Frontal cortex (tissue), 4 donors: ENCODE measurements around the gene ANXA11. TPM values are rescaled to one million over a fixed set of nuclear protein-coding genes. Genes with fewer than 3 reads are reported as not detected.
"Not testable (repeated sequence)": the region's sequence is repeated elsewhere in the genome, so short reads cannot be mapped to it uniquely, and the experiment has no call there.

Experiments used
- DNase-seq, 2 donors: peaks; one replicate each; pipeline ENCODE4 v3.0.0; 2012; ENCODE audit warnings: low spot score in 2 of 2
- FAIRE-seq: peaks from 2 replicates; lab custom pipeline; 2012; peaks lifted over from hg19 to GRCh38; lab: Jason Lieb, UNC
- total RNA-seq: library from RNA; depleted of rRNA; stranded (reverse); fragments of >200 nt; gene quantifications from one replicate; pipeline ENCODE4 v1.2.3, GENCODE V29; 2014
- donor health status: control.
- donor health status: control.
- donor health status: control.

The ANXA11 gene
- total RNA-seq, 1 donor from 2014 or later = 2.0 TPM

GRCh38 chr10:80212535-80213115, 7.3 kb upstream of the ANXA11 start:
- not testable (repeated sequence) for FAIRE-seq, DNase-seq

GRCh38 chr10:80211786-80212185, 6.4 kb upstream of the ANXA11 start:
- no peak for DNase-seq
- FAIRE-seq = no peak

GRCh38 chr10:80210259-80210658, 4.9 kb upstream of the ANXA11 start:
- DNase-seq = no peak
- no peak for FAIRE-seq

- no peak for FAIRE-seq
- no peak for DNase-seq
Measured at GRCh38 chr10:80207768-80208370, 2.5 kb upstream of the ANXA11 start.

GRCh38 chr10:80206277-80206655, 929 bp upstream of the ANXA11 start:
- DNase-seq (no peak), FAIRE-seq (no peak)

- peak in 1 of 2 donors; percentile 35 for DNase-seq
Measured at GRCh38 chr10:80204677-80205476, 460 bp downstream of the ANXA11 start.

GRCh38 chr10:80203835-80204676, 1.3 kb downstream of the ANXA11 start:
- FAIRE-seq (no peak), DNase-seq (no peak)

More at GRCh38 chr10:80204677-80205476, 460 bp downstream of the ANXA11 start:
- no peak for FAIRE-seq

- DNase-seq (no peak), FAIRE-seq (no peak)
Measured at GRCh38 chr10:80202934-80203834, 2.2 kb downstream of the ANXA11 start.

GRCh38 chr10:80202530-80202929, 2.8 kb downstream of the ANXA11 start:
- FAIRE-seq, DNase-seq: not testable (repeated sequence)

- FAIRE-seq (no peak), DNase-seq (no peak)
Measured at GRCh38 chr10:80201608-80202141, 3.7 kb downstream of the ANXA11 start.

- FAIRE-seq = no peak
- no peak for DNase-seq
Measured at GRCh38 chr10:80200687-80201086, 4.7 kb downstream of the ANXA11 start.

- FAIRE-seq = no peak
- DNase-seq = no peak
Measured at GRCh38 chr10:80200259-80200658, 5.1 kb downstream of the ANXA11 start.

GRCh38 chr10:80199828-80200227, 5.5 kb downstream of the ANXA11 start:
- DNase-seq (no peak), FAIRE-seq (no peak)

- DNase-seq (no peak), FAIRE-seq (no peak)
Measured at GRCh38 chr10:80197972-80198916, 7.1 kb downstream of the ANXA11 start.

GRCh38 chr10:80196950-80197315, 8.4 kb downstream of the ANXA11 start:
- DNase-seq (no peak), FAIRE-seq (no peak)

GRCh38 chr10:80196270-80196949, 8.9 kb downstream of the ANXA11 start:
- DNase-seq = no peak

GRCh38 chr10:80195046-80195574, 10.2 kb downstream of the ANXA11 start:
- DNase-seq = no peak
- FAIRE-seq = no peak

More at GRCh38 chr10:80196270-80196949, 8.9 kb downstream of the ANXA11 start:
- FAIRE-seq = no peak
